ENCODE measurements around the gene FBXO38. TPM values are rescaled to one million over a fixed set of nuclear protein-coding genes. Genes with fewer than 3 reads are reported as not detected.

Gene FBXO38
- polyA plus RNA-seq, 1 of the 3 experiments (the other 2 are of a cell fraction) = 15.5 TPM

- peaks cover 0 to 4% of the 10 kb centered on the region in 2 experiments for H3K36me3 ChIP-seq (replicated peaks in 1 of 2; ENCODE audit: control insufficient read depth in 1 of 2, insufficient read depth in 2 of 2, low read length in 1 of 2)
- no peak overlapping the region for H3K9ac ChIP-seq
- no peak overlapping the region for H3K4me3 ChIP-seq (ENCODE audit: low read depth in 2 of 2, low read length in 1 of 2)
- POLR2A ChIA-PET = no interaction called here
- no peak overlapping the region for H2AFZ ChIP-seq (ENCODE audit: low read depth)
- WGBS (ENCODE audit: low lambda C conversion rate) = 88% methylated on average over 4 of the region's 4 CpGs
- H3K79me2 ChIP-seq (ENCODE audit: insufficient read depth) = no peaks in the 10 kb centered on the region
- DNase-seq = no peak
- no peaks in the 10 kb centered on the region for H3K4me1 ChIP-seq (ENCODE audit: control insufficient read depth in 1 of 2, insufficient read depth in 2 of 2, low read depth in 1 of 2, low read length in 1 of 2)
- no peaks in the 10 kb centered on the region for H3K27me3 ChIP-seq (ENCODE audit: insufficient read depth)
- H4K20me1 ChIP-seq (ENCODE audit: insufficient read depth) = no peaks in the 10 kb centered on the region
- H3K9me2 ChIP-seq = no peaks in the 10 kb centered on the region
- no peak overlapping the region for H3K4me2 ChIP-seq
- H3K9me3 ChIP-seq = no peaks in the 10 kb centered on the region
- H3F3A ChIP-seq (replicated peaks; ENCODE audit: insufficient read depth) = no peaks in the 10 kb centered on the region
- no peak overlapping the region for H3K27ac ChIP-seq (ENCODE audit: low read depth in 2 of 2, low read length in 1 of 2)
- CTCF ChIA-PET = no interaction called here
- no peak for TF ChIP-seq SMC3 (IDR thresholded peaks at IDR 0.05; ENCODE audit: low read depth, low read length)
- TF ChIP-seq USF1 (IDR thresholded peaks at IDR 0.05; ENCODE audit: borderline replicate concordance, low read depth) = no peak
- TF ChIP-seq POLR2AphosphoS5 (IDR thresholded peaks at IDR 0.05; ENCODE audit: low read depth, low read length) = no peak
- TF ChIP-seq MXI1 (IDR thresholded peaks at IDR 0.05; ENCODE audit: low read depth, low read length) = no peak
- TF ChIP-seq USF2 (IDR thresholded peaks at IDR 0.05; ENCODE audit: borderline replicate concordance, low read depth, low read length) = no peak
- TF ChIP-seq EZH2phosphoT487 (IDR thresholded peaks at IDR 0.05; ENCODE audit: borderline replicate concordance, low read depth) = no peak
- no peak for TF ChIP-seq ELF1 (IDR thresholded peaks at IDR 0.05)
- TF ChIP-seq TCF12 (IDR thresholded peaks at IDR 0.05) = no peak
- TF ChIP-seq EP300 (IDR thresholded peaks at IDR 0.05; ENCODE audit: borderline replicate concordance in 1 of 2, low read depth in 1 of 2, low read length in 1 of 2) = no peak
- no peak for TF ChIP-seq CHD2 (IDR thresholded peaks at IDR 0.05; ENCODE audit: low read length, partially characterized antibody)
- TF ChIP-seq FOXM1 (IDR thresholded peaks at IDR 0.05; ENCODE audit: low read depth) = no peak
- no peak for TF ChIP-seq RFX5 (IDR thresholded peaks at IDR 0.05; ENCODE audit: low read length)
- no peak for TF ChIP-seq GATA2 (CRISPR knock-in tag; IDR thresholded peaks at IDR 0.05)
- no peak for TF ChIP-seq RXRA (IDR thresholded peaks at IDR 0.05; ENCODE audit: borderline replicate concordance, low read depth)
- TF ChIP-seq MAX (IDR thresholded peaks at IDR 0.05; ENCODE audit: low read depth) = no peak
- no peak for TF ChIP-seq SIN3A (IDR thresholded peaks at IDR 0.05; ENCODE audit: borderline replicate concordance, low read depth, low read length)
- TF ChIP-seq YY1 (IDR thresholded peaks at IDR 0.05; ENCODE audit: low read depth) = no peak
- TF ChIP-seq MEF2A (IDR thresholded peaks at IDR 0.05; ENCODE audit: borderline replicate concordance, low read depth) = no peak
- TF ChIP-seq GABPA (IDR thresholded peaks at IDR 0.05; ENCODE audit: low read depth) = no peak
Measured at GRCh38 chr5:148376198-148376597, 7.6 kb upstream of the FBXO38 start.

GRCh38 chr5:148378670-148379069 lies 5.1 kb upstream of the FBXO38 start:
- H3K79me2 ChIP-seq (ENCODE audit: insufficient read depth) = no peaks in the 10 kb centered on the region
- peaks cover 0 to 3% of the 10 kb centered on the region in 2 experiments; a peak in 1 of 4 replicates for H3K4me1 ChIP-seq (ENCODE audit: control insufficient read depth in 1 of 2, insufficient read depth in 2 of 2, low read depth in 1 of 2, low read length in 1 of 2)
- no peaks in the 10 kb centered on the region for H3K9me3 ChIP-seq
- H3K4me2 ChIP-seq = no peak overlapping the region
- no peak overlapping the region for H3K9ac ChIP-seq
- ChIA-PET POLR2A (no interaction called here), CTCF (no interaction called here)
- H3F3A ChIP-seq (replicated peaks; ENCODE audit: insufficient read depth) = no peaks in the 10 kb centered on the region
- peaks cover 0 to 2% of the 10 kb centered on the region in 2 experiments for H3K36me3 ChIP-seq (replicated peaks in 1 of 2; ENCODE audit: control insufficient read depth in 1 of 2, insufficient read depth in 2 of 2, low read length in 1 of 2)
- no peaks in the 10 kb centered on the region for H3K9me2 ChIP-seq
- DNase-seq = no peak
- no peak overlapping the region for H3K4me3 ChIP-seq (ENCODE audit: low read depth in 2 of 2, low read length in 1 of 2)
- WGBS (ENCODE audit: low lambda C conversion rate) = 90% methylated on average over 3 of the region's 3 CpGs
- no peak overlapping the region for H3K27ac ChIP-seq (ENCODE audit: low read depth in 2 of 2, low read length in 1 of 2)
- no peaks in the 10 kb centered on the region for H4K20me1 ChIP-seq (ENCODE audit: insufficient read depth)
- H3K27me3 ChIP-seq (ENCODE audit: insufficient read depth) = no peaks in the 10 kb centered on the region
- H2AFZ ChIP-seq (ENCODE audit: low read depth) = no peak overlapping the region
- TF ChIP-seq RXRA (IDR thresholded peaks at IDR 0.05; ENCODE audit: borderline replicate concordance, low read depth) (no peak), POLR2AphosphoS5 (IDR thresholded peaks at IDR 0.05; ENCODE audit: low read depth, low read length) (no peak), EZH2phosphoT487 (IDR thresholded peaks at IDR 0.05; ENCODE audit: borderline replicate concordance, low read depth) (no peak), RCOR1 (IDR thresholded peaks at IDR 0.05; ENCODE audit: low read length) (no peak), MAX (IDR thresholded peaks at IDR 0.05; ENCODE audit: low read depth) (no peak), FOXJ3 (CRISPR knock-in tag; IDR thresholded peaks at IDR 0.05) (no peak), SMC3 (IDR thresholded peaks at IDR 0.05; ENCODE audit: low read depth, low read length) (no peak), MXI1 (IDR thresholded peaks at IDR 0.05; ENCODE audit: low read depth, low read length) (no peak), NFIC (IDR thresholded peaks at IDR 0.05; ENCODE audit: borderline replicate concordance) (no peak)
